A549 treated with CORT108297 at 1 μM for 4 hours (cell line): ENCODE data around the gene VAT1L. TPM values are rescaled to one million over a fixed set of nuclear protein-coding genes. Genes with fewer than 3 reads are reported as not detected.

Experiments used
- total RNA-seq: library from RNA; stranded (reverse); fragments of 200-300 nt; extraction: Qiagen RNA extraction; gene quantifications from 5 replicates; pipeline ENCODE4 v1.2.3, GENCODE V29; 2022

The VAT1L gene
- total RNA-seq, result 0.02 to 0.03 TPM in 2 of 5 replicates, not detected in the others

DNA sequence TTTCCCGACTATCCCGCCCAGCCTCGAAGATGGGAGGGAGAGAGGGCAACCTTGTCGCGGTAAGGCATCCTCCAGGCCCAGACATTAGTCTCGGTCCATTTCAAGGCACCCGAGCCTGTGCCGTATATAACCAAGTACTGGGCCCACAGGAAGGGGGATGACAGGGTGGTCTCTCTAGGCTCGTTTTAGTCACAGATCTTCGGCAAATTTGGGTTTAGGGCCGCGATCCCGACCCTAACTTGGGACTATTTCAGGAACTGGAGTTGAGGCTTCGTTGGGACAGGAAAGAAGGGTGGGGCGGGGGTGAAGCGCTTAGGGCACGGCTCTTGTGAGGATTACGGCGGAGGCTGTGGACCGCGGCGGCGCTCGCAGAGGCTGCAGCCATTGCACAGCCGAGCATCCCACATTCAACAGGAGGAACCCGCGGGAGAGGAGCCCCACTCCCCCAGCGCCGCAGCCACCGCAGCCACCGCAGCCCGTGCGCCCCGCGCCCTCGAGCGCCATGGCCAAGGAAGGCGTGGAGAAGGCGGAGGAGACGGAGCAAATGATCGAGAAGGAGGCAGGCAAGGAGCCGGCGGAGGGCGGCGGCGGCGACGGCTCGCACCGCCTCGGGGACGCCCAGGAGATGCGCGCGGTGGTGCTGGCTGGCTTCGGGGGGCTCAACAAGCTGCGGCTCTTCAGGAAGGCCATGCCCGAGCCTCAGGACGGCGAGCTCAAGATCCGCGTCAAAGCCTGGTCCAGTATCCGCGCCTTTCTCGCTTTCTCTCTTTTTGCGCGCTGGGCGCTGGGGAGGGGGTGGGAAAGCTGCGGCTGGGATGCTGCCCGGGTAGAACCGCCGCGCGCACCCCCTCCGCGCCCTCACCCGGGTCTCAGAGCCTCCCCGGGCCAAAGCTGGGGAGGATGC lies at the start of gene VAT1L:
TSS of gene VAT1L (plus strand) at position 384 of the 904 bp plus-strand sequence. CDS start at position 503, 119 bp downstream.

DNA sequence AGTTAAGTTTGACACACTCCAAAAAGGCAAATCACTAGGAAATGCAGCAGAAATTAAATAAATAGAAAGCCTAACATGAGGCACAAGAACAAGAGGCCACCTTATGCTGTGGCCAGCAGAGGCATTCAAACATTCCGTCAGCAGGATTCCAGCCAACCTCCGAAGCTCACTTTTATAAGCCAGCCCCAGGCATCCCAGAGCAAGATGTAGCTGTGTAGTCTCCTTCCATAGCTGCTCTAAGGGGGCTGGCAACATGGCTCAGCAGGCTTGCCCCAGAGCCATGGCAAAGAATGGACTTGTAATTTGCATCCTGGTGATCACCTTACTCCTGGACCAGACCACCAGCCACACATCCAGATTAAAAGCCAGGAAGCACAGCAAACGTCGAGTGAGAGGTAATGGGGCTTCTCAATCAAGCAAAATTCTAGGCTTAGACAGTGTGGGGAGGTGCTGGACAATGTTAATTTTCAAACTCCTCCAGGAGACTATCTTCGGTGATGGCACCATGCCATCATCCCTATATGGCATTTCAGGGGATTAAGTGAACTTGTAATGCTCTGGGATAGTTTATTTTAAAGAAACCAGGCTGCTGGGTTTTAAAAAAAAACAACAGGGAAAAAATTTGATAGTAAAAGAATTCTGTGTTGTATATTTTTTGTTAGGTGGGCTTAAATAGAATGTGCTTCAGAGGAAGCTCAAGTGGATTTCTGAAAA lies 234.1 kb downstream of the VAT1L start, which contains the start of gene CLEC3A:
TSS of gene CLEC3A (plus strand) at position 202 of the 714 bp plus-strand sequence. CDS start at position 281, 79 bp downstream.

Other genes starting within 250 kb of the VAT1L start
- 5.1 to 7.1 TPM (median 5.1 TPM) in 5 replicates for gene NUDT7, start 66.0 kb upstream of the VAT1L start, total RNA-seq
- not detected in 5 replicates for gene CLEC3A, start 234.0 kb downstream of the VAT1L start, total RNA-seq